ENCODE results near the gene CDNF. TPM values are rescaled to one million over a fixed set of nuclear protein-coding genes. Genes with fewer than 3 reads are reported as not detected.

Gene CDNF
- total RNA-seq, 2 donors from 2014 or later: 0.58 to 1.5 TPM

Other genes starting within 250 kb of the CDNF start
- 100 to 1,000 TPM; 143 to 188 TPM for gene FAM107B, start 63.1 kb downstream of the CDNF start, total RNA-seq
- 10 to 100 TPM; 23.3 to 40.9 TPM for gene HSPA14, start 269 bp upstream of the CDNF start, total RNA-seq
- 10 to 100 TPM; 15.7 to 23.4 TPM for gene MSANTD7, start 269 bp upstream of the CDNF start, total RNA-seq
- gene SUV39H2, start 40.8 kb upstream of the CDNF start, total RNA-seq: 10 to 100 TPM; 24.0 to 38.4 TPM
- gene DCLRE1C, start 116.1 kb upstream of the CDNF start, total RNA-seq: 10 to 100 TPM; 16.5 to 20.1 TPM
- under 1 TPM in 1 of 2 donors, not detected in 1; 0.48 TPM for gene MEIG1, start 121.4 kb upstream of the CDNF start, total RNA-seq
- 1 to 10 TPM; 1.3 to 6.6 TPM for gene OLAH, start 205.9 kb upstream of the CDNF start, total RNA-seq

All from activated T-helper 17 cell treated with anti-CD3 and anti-CD28 coated beads, Interleukin-2, amount 50 U/mL, for 72 hours (primary cell).